GM21367 (cell line): ENCODE results near the gene ARHGAP26.

ENCODE experiments used
- ATAC-seq: cut with Tn5 transposase; IDR thresholded peaks from one replicate; pipeline ENCODE4 v1.9.1; 2021; ENCODE audit not compliant: unreplicated experiment

Gene ARHGAP26

DNA sequence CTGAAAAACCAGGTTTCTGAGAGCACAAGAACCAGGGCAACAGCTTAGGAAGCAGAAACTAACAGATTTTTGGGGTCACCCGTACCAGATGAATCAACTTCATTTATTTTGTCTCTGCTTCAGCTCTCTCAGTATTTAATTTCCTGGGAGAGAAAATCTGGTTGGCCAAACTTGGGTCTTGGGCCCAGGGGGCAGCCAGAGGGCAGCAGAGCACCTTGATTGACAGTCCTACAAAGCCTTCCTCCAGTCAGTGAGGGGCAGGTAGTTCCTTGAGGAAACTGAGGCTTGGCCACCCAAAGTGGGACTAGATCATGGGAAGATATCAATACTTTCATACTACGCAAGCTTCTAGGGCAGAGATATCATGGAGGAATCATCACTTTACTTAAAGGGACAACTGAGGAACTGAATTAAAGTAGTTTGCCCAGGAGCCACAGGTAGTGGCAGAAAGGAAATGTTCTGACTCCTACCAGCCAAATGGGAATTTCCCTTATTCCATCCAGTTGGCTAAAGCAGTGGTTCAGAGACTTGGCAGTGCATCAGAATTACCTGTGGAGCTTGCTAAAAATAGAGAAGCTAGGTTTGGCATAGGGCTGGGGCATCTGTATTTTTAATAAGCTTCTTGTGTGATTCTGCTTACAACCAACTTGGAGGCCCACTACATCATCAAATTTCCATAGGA lies 21.5 kb upstream of the ARHGAP26 start:
- peak; percentile 68 for ATAC-seq

DNA sequence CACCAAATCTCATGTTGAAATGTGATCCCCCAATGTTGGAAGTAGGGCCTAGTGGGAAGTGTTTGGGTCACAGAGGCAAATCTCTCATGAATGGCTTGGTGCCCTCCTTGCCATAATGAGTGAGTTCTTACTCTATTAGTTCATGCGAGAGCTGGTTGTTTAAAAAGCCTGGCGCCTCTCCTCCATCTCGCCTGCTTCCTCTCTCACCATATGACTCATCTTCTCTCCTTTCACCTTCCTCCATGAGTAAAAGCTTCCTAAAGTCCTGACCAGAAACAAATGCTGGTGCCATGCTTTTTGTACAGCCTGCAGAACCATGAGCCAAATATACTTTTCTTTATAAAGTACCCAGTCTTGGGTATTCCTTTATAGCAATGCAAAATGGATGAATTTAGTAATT lies 20.9 kb upstream of the ARHGAP26 start:
- no peak for ATAC-seq

DNA sequence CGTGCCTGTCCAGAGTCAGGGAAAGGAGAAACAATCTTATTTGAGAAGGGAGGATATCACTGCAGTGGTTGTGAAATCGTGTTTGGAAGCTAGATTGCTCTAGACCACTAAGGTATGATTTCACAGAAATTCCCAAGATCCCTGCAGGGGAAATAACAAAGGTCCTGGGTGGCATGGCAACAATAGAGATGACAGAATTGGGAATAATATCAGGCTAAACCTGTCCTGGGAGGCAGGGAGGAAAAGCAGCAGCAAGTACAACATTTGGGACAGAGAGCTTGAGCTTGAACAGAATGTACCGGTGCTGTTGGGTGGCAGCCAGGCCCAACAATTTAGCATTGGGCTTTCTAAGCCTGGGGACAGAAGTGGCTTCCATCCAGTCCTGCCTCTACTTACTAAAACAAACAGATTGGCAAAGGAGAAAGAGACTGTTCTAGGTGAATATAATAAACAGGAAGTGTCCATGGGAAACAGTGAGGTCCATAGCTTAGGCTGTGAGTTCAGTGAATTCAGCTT lies 17.0 kb upstream of the ARHGAP26 start:
- no peak for ATAC-seq

DNA sequence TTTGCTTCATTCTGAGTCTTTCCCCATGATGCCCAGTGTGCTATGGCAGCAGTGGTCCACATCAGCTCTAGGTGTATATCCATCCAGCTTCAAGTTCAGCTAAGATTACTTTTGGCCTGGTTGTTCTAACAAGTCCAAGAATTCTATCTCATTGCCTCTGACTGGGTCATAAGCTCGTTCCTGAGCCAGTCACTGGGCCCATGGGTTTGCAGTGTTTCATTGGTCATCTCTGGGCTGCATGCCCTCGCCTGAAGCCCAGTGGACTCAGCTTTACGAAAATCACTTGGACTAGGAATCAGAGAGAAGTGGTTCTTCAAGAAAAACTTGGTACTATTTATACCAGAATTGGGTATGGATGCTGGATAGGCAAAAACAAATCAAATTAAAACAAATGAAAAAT lies 16.1 kb upstream of the ARHGAP26 start:
- no peak for ATAC-seq

DNA sequence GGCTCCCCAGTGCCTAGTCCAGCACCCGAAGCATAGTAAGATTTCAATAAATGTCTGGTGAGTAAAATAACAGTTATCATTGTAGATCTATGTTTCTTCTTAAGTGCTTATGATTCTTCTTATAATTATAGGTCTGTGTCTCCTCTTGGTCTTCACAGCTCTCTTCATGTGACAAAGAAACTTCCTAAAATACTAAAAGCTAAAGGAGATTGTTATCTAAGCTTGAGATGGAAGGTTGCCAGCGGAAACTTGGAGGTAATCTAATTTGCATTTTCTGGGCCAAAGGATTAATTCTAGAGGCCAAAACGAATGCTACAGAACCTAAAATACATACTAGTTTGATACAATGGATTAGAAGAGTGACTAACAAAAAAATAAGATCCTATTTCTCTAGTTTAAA lies 13.6 kb upstream of the ARHGAP26 start:
- ATAC-seq, result no peak

DNA sequence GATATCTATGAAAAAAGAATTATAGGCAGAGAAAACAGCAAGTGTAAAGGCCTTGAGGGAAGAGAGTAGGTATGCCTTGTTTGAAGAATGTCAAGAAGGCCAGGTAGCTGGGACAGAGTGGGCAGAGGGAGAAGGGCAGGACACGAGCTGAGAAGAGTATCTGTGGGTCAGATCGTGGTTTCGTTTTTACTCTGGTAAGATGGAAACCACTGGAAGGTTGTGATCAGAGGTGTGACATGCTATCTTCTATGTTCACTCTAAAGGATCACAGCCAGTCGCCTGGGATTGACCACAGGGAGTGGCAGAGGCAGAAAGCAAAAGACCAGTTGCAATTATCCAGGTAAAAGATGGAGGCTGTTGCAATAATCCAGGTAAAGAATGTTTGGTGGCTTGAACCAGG lies 12.6 kb upstream of the ARHGAP26 start:
- ATAC-seq, result no peak

DNA sequence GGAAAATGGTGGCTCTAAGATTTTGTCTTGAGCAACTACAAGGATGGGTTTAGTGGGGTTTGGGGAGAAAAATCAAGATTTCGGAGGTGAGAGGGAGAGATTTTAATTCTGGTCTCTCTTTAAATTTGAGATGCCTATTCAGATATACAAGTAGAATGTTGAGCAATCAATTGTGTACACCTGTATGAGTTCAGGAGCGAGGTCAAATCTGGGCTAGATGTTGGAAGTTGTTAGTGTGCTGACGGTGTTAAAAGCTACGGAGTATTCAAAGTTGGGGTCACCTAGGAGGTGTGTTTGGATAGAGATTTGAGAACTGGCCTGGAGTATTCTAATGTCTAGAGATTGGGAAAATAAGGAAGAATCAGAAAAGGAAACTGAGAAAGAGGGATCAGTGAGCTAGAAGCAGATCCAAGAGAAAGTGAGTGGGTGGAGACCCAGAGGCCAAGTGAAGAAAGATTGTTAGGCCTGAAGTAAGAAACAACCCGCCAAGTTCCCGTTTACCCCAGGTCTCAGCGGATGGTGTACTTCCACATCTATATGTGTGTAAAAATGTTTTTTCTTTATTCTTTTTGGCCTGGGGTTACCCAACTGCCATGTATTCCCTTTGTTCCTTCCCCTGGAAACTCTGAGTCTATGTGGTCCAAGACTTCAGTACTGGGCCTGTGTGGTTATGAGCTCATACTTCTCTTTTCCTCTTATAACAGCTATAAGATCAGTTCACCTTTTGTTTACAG lies 11.9 kb upstream of the ARHGAP26 start:
- no peak for ATAC-seq

DNA sequence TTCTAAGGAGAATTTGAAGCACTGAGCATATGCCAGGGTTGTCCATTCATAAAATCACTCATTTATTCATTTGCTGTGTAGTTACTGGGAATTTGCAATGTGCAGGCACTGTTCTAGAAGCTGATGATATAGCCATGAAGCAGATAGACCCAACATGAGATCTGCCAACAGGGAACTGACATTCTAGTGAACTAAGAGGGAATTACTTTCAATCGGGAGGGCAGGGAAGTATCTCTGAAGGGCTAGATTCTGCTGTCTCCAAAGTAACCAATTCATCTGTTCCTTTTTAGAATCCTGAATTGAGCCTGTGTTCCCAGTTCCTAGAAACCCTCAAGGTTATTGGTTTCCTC lies 11.4 kb upstream of the ARHGAP26 start:
- no peak for ATAC-seq

DNA sequence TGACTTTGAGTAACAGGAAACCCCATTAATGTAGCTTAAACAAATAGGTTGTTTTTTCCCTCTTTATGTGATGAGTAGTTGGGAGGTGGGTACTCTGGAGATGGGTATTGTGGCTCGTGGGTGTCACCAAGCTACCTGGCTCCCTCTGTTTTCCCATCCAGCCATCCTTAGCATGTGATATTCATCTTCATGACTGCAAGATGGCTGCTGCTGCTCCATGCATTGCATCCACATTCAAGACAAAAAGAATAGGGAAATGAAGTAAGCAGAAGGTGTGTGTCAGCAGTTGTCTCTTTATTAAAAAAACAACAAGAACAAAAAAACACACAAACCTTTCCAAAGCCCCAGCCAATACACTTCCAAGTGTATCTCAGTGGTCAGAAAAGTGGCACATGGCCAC lies 6.5 kb upstream of the ARHGAP26 start:
- no peak for ATAC-seq

DNA sequence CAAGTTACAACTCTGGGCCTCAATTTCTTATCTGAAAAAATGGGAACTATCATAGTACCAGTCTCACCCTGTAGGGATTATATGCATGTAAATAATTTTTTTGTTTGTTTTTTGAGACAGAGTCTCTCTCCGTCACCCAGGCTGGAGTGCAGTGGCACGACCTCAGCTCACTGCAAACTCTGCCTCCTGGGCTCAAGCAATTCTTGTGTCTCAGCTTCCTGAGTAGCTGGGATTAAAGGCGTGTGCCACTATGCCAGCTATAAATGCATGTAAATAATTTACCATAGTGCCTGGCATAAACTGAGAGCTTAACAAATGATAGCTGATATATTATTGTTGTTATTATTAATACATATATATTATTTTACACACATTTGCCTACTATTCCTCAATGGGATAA lies 3.0 kb upstream of the ARHGAP26 start:
- ATAC-seq, result no peak

DNA sequence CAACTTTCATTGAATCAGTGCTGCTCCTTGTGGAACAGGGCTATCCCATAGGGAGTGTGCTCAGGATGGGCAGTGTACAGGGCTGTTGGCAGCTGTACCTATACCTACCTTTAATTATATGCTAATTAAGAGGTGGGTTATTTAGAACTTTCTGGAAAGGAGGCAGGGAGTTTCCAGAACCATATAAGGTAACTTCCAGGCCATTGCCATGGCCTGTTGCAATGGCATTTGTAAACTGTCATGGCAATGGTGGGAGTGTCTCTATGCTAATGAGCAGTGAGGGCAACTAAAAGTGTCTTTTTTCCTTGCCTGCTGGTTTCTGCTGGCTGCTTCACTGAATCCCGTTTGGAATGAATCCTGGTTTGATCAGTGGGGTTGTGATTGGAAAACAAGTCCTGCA lies 2.3 kb upstream of the ARHGAP26 start:
- no peak for ATAC-seq

DNA sequence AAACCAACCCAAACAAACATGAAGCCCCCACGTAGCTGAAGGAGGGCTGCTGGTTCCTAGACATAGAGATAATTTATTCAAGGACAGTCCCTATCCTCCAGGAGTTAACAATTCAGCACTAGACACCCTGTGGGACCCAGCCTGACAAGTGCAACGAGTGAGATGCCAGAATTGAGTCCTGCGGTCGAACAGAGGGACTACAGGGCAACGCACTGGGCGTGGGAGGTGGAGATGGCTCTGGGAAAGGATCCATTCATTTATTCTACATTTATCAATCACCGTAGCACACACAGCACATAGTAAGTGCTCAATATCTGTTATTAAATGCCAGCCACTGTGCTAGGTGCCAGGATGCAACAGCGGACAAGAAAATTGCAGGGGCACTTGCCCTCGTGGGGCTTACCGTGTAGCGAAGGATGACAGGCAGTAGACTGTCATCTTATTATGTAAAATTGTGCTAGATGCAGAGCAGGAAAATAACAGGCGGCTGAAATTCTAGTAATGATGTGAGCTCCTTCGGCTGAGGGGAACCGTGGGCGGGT lies 855 bp upstream of the ARHGAP26 start:
- ATAC-seq, result no peak

DNA sequence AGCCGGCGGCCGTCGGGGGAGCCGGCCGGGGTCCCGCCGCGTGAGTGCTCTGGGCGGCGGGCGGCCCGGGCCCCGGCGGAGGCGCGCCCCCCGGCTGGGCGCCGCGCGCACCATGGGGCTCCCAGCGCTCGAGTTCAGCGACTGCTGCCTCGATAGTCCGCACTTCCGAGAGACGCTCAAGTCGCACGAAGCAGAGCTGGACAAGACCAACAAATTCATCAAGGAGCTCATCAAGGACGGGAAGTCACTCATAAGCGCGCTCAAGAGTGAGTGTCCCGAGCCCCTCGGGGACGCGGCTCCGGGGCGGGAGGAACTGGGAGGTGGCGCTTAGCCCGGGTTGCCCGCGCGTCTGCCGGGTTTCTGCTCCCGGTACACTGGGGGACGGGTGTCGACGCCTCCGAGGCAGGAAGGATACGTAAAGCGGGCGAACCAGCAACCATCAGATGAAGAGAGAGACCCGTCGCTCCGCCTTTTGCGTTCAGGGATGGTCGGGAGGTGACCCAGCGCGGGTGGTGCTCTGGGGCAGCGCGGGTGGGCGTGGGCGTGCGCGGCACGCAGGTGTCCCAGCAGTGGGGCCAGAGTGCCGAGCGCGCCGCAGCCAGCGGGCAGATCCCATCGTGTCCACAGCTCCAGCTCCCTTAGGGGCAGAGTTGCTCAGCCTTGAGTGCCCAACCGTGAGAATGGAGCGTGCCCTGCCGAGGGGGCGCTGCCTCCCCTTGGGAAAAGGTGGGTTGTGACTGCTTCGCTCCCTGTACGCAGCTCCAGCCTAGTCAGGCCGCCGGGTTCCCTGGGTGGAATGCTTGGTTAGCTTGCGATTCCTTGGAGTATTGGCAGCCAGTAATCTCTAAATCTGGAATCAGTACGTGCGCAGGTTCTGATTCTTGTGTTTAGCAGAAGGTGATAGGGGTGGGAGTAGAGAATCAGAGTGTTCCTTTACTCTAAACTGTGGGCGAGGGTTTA lies 753 bp downstream of the ARHGAP26 start:
- ATAC-seq, result peak; percentile 16

DNA sequence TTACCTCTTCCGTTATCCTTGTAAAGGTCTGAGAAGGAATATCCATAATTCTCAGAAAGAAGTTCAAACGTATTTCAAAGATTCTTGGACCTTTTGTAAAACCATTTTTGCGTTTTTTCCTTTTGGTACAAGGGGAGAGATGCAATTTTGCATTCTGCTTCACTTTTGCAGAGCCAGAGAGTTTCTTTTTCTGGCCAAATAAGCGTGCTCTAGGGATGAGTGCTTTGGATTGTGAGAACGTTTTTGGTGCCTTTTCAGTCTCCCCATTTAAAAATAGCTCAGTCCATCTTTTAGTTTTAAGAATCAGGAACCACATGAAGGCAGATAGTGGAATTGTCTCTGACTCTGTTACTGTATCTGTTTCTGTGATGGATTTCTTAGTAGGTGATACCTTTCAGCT lies 1.5 kb downstream of the ARHGAP26 start:
- no peak for ATAC-seq

DNA sequence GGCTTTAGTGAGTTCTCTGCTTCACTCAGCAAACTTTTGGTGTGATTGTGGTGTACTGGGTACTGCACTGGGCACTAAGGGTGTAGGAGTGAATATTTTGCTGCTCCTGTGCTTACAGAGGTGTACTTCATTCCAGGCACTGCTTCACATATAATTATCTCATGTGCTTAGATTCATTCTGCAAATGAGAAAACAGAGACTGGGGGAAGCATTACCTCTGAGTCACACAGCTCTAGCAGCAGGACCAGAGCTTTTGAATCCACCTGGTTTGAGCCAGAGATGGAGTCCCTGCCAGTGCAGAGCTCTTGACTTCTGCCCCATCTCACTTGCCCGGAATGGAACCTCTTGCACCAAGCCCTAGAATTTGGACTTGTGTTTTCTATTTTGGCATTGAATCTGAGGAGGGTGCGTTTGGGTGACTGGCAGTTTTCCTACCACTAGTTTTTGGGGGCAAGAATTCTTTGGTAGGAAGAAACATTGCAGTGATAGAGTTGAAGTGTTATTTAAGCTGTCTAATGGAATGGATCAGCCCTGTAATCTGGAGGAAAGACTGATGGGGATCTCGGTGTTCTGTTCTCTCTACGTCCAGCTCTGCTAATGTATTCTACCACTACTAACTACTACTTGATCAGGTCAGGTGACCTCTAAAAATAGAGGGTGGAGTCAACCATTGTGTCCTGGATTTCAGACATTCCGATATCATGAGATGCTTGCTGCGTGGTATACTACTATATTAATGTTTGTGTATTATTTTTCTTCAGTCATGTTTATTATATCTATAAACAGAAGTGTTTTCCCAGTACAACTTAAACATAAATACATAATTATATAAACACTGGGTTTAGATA lies 2.5 kb downstream of the ARHGAP26 start:
- ATAC-seq, result no peak

DNA sequence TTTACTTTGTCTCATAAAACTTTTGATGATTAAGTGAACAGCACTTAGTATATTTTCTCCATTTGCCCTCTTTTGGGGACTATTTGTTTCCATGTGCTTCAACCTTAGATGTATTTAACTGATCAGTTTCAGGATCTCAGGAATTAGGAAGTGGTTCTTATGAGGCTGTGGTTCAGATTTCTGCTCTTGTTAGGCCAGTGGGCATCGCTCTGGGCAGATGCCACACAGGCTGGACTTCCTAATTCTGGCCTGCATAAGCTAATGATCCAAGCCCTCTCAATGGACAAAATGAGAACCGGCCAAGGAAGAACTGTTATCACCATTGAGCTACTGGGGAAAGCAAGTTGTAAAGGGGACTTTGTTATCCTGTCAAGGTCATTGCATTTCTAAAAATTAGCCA lies 6.9 kb downstream of the ARHGAP26 start:
- no peak for ATAC-seq

DNA sequence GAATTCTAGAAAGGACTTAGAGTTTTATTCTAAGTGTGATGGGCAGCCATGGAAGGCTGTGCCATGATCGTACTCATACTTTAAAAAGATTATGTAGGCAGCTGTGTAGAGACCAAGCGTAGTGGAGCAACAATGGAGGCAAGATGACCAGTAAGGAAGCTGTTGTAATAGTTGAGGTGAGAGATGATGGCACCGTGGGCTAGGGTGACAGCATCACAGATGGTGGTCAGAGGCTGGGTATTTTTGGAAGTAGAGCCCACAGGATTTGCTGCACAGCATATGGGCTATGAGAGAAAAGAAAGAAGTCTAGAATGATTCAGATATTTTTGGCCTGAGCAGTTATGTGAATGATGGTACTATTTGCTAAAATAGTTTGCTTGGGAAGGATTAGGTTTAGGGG lies 7.7 kb downstream of the ARHGAP26 start:
- no peak for ATAC-seq

DNA sequence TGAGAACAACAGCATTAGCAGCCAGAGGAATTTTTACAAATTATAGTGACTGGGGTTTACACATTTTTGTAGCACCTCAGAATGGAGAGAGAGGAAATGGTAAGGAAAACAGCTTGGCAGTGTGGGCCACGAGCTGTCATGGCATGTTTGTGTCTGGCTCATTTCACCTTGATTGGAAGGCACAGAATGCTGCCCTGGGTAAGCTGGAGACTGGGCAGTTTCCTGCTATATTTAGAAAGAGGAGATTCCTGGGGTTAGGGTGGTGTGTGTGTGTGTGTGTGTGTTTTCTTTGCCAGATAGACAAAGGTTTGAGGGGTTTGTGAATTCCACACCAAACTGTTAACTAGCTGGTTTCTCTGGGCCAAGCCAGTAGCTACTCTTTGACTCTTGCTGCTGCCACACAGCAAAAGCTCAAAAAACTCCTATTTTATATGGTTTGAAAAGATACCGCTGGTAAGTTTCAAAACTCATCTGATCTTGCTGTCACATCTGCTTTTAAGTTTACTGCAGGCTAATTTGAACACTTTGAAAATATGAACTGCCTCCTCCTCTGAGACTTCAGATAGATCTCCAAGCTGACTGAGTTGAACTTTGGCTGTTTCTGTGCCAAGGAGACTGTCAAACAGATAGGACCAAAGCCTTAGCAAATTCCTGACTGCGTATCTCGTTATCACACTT lies 9.1 kb downstream of the ARHGAP26 start:
- ATAC-seq, result no peak

DNA sequence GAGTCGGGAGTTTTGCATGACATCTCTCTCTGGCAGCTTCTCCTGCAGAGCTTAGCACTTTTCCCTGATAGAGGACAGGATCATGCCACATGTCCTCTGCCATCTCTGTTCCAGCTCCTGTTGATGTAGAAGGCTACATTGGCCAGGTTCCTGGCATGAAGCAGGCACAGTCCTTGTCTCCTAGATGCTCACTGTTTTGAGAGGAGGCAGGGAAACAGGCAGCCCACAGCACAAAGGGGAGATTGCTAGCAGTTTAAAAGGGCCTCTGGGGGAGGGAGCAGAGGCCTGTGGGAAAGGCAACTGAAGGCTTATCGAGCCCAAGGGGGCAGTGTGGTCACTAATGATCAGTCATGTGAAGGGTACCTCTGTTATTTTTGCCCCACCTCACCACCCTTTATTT lies 10.7 kb downstream of the ARHGAP26 start:
- no peak for ATAC-seq

DNA sequence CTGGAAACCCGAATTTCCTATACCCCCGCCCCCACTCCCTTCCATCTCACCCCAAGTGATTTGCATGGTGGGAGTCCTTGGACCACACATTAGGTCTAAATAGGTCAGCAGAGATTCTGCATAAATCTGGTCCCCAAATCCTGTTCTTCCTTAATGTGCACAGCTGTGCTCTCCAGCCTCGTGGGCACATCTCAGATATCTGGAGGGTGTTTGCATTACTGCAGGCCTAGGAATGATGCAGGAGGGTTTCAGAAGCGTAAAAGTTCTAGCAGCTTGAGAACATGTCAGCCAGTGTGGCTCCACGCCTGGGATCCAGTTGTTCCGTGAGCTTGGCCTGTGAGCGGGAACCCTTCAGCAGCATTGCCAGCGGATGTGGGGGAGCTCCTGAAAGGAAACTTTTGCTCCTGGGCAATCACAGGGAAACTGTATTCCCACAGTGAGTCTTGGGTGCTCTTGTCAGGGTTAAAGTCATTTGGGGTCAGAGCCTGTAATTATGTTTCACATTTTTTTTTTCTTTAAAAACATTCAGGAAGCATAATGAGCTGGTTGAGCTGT lies 12.9 kb downstream of the ARHGAP26 start:
- ATAC-seq, result no peak
